Progenitor cell of endocrine pancreas (in vitro differentiated cells): ENCODE measurements around the gene CCDC69. TPM values are rescaled to one million over a fixed set of nuclear protein-coding genes. Genes with fewer than 3 reads are reported as not detected.

Experiments used
- DNase-seq: peaks from one replicate; pipeline ENCODE4 v3.0.0; 2021; ENCODE audit warnings: low spot score; ENCODE audit not compliant: unreplicated experiment
- H3K27ac Mint-ChIP-seq: 2 replicates; pipeline ENCODE4 v1.8.0; 2021; ENCODE audit warnings: mild to moderate bottlenecking, moderate library complexity, mixed read lengths
- H3K27me3 Mint-ChIP-seq: 2 replicates; pipeline ENCODE4 v1.8.0; 2021; ENCODE audit warnings: mixed read lengths
- H3K36me3 Mint-ChIP-seq: 2 replicates; pipeline ENCODE4 v1.8.0; 2022; ENCODE audit warnings: mixed read lengths; ENCODE audit not compliant: insufficient read depth
- H3K4me1 Mint-ChIP-seq: 2 replicates; pipeline ENCODE4 v1.8.0; 2021; ENCODE audit warnings: low read depth, mixed read lengths
- H3K4me3 Mint-ChIP-seq: 2 replicates; pipeline ENCODE4 v1.8.0; 2021; ENCODE audit warnings: low read depth, mild to moderate bottlenecking, moderate library complexity, mixed read lengths
- H3K9me3 Mint-ChIP-seq: 2 replicates; pipeline ENCODE4 v1.8.0; 2021; ENCODE audit warnings: low read depth, mixed read lengths
- CTCF ChIP-seq: fragments of 200-600 bp; sonication (generic); IDR thresholded peaks from one replicate; pipeline ENCODE4 v1.5.0; 2021; ENCODE audit warnings: antibody characterized with exemption, mild to moderate bottlenecking; ENCODE audit not compliant: unreplicated experiment
- total RNA-seq: library from RNA; stranded (reverse); gene quantifications from 2 replicates; pipeline ENCODE4 v1.2.1, GENCODE V29; 2021

Gene CCDC69
- total RNA-seq, 1 donor from 2014 or later, result 4.6 TPM

- Mint-ChIP-seq H3K27ac (peak overlapping the region; percentile 67), H3K36me3 (no peaks in the 10 kb centered on the region), H3K9me3 (no peaks in the 10 kb centered on the region), H3K4me1 (no peaks in the 10 kb centered on the region), H3K4me3 (no peak overlapping the region), H3K27me3 (no peaks in the 10 kb centered on the region)
- DNase-seq, result no peak
- TF ChIP-seq CTCF, result no peak
These were observed 83.0 kb downstream of the CCDC69 start for GRCh38 chr5:151140686-151141459.

GRCh38 chr5:151139646-151140045, 84.2 kb downstream of the CCDC69 start:
- H3K27me3 Mint-ChIP-seq, result no peaks in the 10 kb centered on the region
- no peak for DNase-seq

GRCh38 chr5:151139015-151139414, 84.9 kb downstream of the CCDC69 start:
- Mint-ChIP-seq H3K4me3 (no peak overlapping the region), H3K4me1 (no peaks in the 10 kb centered on the region), H3K36me3 (no peaks in the 10 kb centered on the region), H3K27ac (peak overlapping the region; percentile 60), H3K27me3 (no peaks in the 10 kb centered on the region), H3K9me3 (no peaks in the 10 kb centered on the region)
- TF ChIP-seq CTCF, result no peak
- no peak for DNase-seq

More at GRCh38 chr5:151139646-151140045, 84.2 kb downstream of the CCDC69 start:
- Mint-ChIP-seq H3K4me1 (no peaks in the 10 kb centered on the region), H3K27ac (no peak overlapping the region), H3K4me3 (no peak overlapping the region), H3K9me3 (no peaks in the 10 kb centered on the region), H3K36me3 (no peaks in the 10 kb centered on the region)
- TF ChIP-seq CTCF, result no peak

GRCh38 chr5:151138114-151138513, 85.8 kb downstream of the CCDC69 start:
- no peak for DNase-seq
- Mint-ChIP-seq H3K4me1 (no peaks in the 10 kb centered on the region), H3K9me3 (no peaks in the 10 kb centered on the region), H3K27ac (no peak overlapping the region), H3K4me3 (no peak overlapping the region), H3K36me3 (no peaks in the 10 kb centered on the region), H3K27me3 (no peaks in the 10 kb centered on the region)
- TF ChIP-seq CTCF, result no peak

GRCh38 chr5:151137067-151137825, 86.6 kb downstream of the CCDC69 start:
- H3K27ac Mint-ChIP-seq, result no peak overlapping the region
- no peak overlapping the region for H3K4me3 Mint-ChIP-seq
- no peaks in the 10 kb centered on the region for H3K36me3 Mint-ChIP-seq
- no peaks in the 10 kb centered on the region for H3K9me3 Mint-ChIP-seq
- H3K4me1 Mint-ChIP-seq, result no peaks in the 10 kb centered on the region
- H3K27me3 Mint-ChIP-seq, result no peaks in the 10 kb centered on the region
- no peak for DNase-seq
- no peak for TF ChIP-seq CTCF
